Stimulated activated CD8-positive, alpha-beta memory T cell treated with anti-CD3 and anti-CD28 coated beads, Interleukin-4, amount 100 ng/mL, for 1 hour (primary cell): ENCODE measurements around the gene GNAZ.

Experiments
- DNase-seq, 2 donors: peaks; one replicate each; pipeline ENCODE4 v3.0.0-alpha.2; 2020; ENCODE audit warnings: low read depth in 2 of 2, low spot score in 1 of 2

GNAZ gene

GRCh38 chr22:23152238-23153114 is 82.2 kb downstream of the GNAZ start:
- DNase-seq = no peak

DNA sequence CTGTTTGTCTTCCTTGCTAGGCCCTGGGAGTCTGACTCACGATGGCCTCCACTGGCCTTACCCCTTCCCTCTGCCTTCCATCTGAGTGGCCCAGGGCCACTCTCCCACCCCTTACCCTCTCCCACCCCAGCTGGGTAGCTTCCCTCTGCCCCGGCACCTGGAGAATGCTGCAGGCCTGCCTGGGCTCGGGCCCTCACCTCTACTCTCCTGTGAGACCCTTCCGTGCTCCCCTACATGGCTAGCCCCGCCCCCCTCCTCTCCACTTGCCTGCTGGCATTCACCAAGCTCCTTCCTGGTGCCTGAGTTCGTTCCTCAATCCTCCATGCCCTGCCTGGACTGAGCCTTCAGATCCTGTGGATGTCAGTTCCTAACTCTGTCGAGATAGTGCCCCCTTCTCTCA is 83.7 kb downstream of the GNAZ start:
- no peak for DNase-seq

- DNase-seq = no peak
These were observed 84.1 kb downstream of the GNAZ start for GRCh38 chr22:23154461-23154860.

GRCh38 chr22:23155143-23155542 is 84.8 kb downstream of the GNAZ start:
- no peak for DNase-seq

GRCh38 chr22:23155831-23156230 is 85.5 kb downstream of the GNAZ start:
- DNase-seq = no peak

GRCh38 chr22:23156286-23156685 is 86.0 kb downstream of the GNAZ start:
- no peak for DNase-seq

DNA sequence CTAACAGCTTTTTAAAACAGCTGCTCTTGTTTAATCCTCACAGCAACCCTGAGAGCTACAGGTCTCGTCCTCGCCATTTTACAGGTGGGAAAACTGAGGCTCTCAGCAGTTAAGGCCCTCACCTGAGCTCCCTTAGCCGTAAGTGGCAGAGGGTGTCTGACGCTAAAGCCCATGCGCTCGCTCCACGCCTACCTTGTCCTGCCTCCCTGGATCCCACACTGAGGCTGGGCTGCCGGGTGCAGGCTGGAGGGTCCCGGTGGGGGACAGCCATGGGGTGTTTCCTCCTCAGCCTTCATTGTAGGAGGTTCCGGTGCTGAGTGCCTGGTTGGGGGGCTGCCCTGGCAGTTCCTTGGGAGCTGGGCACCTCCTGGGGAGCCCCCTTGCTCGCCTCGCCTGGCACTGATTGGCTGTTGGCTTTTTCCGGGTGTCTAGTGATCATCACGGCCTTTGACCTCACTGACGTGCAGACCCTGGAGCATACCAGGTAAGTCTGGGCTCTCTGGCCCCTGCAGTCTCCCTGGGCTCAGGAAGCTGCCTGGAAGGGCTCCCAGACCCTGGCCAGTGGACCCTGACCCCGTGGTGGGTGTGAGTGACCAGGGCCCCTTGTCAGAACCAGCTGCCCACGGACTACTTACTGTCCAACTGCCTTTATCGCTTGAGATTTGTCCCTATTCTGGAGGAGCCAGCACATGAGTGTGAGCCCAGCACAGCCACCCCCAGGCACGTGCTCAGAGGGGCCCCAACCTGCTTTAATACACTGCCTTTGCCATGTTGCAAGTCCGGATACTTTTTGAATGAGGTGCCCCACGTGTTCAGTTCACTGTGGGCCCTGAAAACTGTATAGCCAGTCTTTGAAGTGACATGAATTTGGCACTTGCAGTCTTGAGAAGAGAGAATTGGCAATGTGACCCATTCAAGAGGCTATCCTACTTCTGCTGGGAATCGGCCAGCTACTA is 87.5 kb downstream of the GNAZ start:
- no peak for DNase-seq

GRCh38 chr22:23158516-23159290 is 88.4 kb downstream of the GNAZ start:
- DNase-seq = no peak

GRCh38 chr22:23159291-23159630 is 88.9 kb downstream of the GNAZ start:
- no peak for DNase-seq

DNA sequence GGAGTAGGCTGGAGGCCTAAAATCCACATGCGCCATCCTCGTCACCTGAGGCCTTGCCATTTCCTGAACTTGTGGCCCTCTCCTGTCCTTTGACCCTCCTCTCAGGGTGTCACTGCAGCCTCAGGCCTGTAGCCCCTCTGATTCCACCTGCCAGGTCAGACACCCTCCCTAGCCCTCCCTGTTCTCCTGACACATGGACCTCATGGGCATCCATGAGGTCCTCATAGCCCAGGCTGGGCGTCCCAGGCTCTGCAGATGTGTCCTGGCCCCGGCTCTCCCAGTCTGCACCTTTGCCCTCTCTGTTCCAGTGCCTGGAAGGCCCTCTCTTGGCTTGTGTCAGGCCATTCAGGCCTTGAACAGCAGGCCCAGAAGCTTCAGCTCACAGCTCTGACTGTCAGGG is 90.7 kb downstream of the GNAZ start:
- no peak for DNase-seq

DNA sequence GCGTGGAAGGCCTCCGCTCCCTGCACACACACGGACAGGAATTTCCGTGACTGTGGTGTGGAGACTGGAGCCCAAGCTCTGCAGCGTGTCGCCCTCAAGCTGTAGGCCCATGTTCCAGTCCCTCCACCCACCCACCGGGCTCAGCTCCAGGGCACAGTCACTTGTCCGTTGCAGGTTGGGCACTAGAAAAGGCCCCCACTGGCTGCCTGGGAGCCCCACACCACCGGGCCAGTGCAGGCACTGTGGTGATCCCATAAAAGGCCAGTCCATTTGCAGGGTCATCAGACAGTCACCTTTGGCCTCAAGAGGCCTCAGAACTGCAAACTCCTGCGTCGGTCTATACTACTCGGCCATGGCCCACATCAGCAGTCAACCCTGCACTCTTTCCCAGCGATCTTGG is 91.3 kb downstream of the GNAZ start:
- DNase-seq = no peak

DNA sequence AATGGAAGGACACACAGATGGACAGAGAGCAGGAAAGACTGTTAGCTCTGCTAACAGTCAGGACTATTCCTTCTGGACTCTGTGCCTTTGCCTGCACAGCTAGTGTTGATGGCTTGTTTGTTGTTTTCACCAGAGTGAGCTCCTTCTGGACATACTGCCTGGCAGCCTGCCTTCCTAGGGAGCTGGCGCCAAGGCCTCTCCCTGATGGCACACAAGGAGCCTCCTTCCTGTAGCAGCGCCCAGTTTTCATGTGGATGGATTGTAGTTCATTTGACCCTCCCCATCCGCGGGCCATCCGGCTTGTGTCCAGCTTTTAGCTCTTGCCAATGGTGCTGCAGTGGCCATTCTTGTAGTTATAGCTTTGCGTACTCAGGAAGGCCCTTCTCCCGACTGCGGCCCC is 93.3 kb downstream of the GNAZ start:
- DNase-seq = no peak

DNA sequence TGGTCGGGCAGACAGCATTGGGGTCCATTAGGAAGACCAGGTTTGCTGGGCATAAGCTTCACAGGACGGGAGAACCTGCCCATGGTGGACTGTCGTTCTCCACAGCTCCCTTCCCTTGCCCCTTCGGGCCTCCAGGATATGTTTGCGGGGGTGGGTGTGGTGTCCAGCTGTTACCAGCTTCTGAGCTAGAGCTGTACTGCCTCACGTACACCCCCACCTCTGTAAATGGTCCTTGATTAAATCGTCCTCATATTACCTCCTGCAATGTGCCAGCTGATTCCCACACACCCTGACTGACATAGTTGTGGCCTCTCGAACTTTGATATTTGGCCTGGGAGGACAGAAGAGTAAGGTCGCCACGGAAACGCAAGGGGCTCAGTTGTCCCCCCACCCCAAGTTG is 93.8 kb downstream of the GNAZ start:
- DNase-seq = no peak

DNA sequence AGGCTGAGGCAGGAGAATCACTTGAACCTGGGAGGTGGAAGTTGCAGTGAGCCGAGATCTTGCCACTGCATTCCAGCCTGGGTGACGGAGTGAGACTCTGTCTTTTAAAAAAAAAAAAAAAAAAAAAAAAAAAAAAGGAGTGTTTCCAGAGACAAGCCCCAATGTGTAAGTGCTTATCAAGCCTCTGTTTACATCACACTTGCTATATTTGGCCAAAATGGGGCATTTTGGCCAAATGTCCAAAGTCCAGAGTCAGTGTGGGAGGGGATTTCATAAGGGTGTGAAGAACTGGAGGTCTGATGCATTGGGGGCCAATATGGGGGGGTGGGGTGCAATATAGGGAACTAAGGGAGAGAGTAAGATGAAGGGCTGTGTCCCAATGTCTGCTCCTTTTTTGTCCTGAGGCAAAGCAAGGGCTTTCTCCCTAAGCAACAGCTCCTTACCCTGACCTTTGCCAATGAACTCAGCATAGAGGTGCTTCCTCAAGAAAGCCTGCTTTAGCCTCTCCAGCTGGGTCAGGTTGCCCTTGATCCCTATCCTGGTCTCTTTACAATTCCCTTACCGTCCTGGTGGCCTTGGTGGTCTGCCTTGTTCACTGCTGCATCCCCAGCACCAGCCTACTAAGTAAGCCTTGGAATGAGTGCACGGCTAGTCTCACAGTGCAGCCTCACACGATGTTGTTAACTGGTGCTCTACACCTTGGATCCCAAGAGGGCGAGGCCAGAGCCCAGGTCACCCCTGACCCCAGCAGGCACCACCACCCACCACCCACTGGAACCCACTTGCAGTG is 95.9 kb downstream of the GNAZ start:
- no peak for DNase-seq

DNA sequence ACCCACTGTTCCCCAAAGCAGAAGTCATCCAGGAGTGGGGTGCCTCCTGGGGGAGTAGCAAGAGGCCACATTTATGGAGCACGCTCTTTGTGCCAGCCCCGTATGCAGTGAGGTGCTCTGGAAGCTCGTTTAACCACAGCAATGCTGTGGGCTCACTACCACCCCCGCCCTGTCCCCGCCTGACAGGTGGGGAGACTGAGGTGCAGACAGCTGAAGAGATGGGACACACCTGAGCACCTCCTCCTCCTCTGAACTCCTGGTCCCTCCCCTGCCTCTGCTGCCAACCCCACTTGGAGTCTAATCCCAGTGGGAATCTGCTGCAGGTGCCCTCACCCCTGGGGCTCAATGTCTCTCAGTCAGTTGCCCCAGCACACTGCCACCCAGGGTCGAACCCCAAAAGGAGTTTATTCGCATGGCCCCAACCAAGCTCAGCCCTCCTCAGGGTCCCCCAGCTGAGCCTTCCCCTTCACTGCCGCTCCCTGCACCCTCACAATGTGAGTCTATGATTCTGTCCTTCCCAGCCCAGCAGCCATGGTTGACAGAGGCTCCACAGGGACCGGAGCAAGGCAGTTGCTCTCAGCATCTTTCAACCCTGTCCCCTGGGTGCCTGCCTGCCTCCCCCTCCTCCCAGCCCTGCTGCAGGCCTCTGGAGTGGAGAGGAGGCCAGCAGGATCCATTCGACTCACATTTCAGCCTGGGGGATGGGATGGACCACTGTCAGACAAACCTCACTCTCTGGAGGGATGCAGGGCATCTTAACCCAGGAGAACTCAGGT is 96.7 kb downstream of the GNAZ start:
- no peak for DNase-seq

DNA sequence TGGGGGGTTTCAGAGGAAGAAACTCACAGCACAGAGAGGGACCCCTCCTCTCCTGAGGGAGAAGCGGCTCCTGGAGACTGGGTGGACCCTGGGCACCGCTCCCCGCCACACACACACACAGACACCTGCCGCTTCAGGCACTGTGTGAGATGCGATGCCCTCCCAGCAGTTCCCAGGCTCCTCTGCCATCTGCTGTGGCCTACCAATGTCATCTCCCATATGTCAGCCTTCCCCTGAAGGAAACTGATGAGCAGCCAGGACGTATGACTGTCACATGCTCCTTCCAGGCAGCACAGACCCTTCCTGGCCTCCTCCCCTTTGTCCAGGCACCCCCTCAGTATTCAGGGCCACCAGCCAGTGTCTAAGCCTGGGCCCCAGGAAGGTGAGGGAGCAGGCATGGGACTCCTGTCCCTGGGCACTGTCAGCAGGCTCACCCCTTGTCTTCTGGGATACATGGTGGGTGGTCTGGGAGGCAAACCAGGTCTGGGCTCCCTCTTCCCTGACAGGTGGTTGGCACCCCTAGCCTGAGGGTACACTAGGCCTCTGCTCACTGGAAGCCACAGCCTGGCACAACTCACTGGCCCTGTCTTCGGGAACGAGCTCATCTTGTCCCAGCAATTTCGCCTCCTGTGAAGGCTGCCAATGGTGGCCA is 98.2 kb downstream of the GNAZ start:
- DNase-seq = no peak

DNA sequence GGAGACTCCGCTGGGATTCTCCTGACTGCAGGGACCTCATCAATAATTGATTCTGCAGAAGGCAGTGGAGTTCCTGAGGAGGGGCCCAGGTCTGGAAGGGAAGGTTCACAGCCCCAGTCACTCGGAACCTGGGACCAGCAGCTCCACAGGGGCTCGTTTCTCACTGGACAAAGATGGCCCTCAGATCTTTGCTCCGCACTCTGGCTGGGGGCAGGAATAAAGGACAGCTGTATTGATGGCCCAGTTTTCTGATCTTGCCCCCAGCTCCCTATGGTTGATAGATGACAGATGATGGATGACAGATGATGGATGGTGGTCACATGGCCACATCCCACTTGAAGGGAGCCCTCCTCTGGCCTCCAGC is 98.7 kb downstream of the GNAZ start:
- no peak for DNase-seq
